Activated T-cell treated with anti-CD3 and anti-CD28 coated beads, Interleukin-2, amount 50 U/mL, for 24 hours (primary cell): ENCODE data around the gene TGM1.
"Not testable (repeated sequence)": the region's sequence is repeated elsewhere in the genome, so short reads cannot be mapped to it uniquely, and the experiment has no call there.

Experiments used
- DNase-seq: peaks from one replicate; pipeline ENCODE4 v3.0.0-alpha.2; 2020
- H3K27ac Mint-ChIP-seq: 2 replicates; pipeline ENCODE4 v1.8.0; 2020; ENCODE audit warnings: mild to moderate bottlenecking, mixed read lengths
- H3K27me3 Mint-ChIP-seq: 2 replicates; pipeline ENCODE4 v1.8.0; 2020; ENCODE audit warnings: mixed read lengths
- H3K36me3 Mint-ChIP-seq: 2 replicates; pipeline ENCODE4 v1.8.0; 2020; ENCODE audit warnings: low read depth, mixed read lengths
- H3K4me1 Mint-ChIP-seq: 2 replicates; pipeline ENCODE4 v1.8.0; 2020; ENCODE audit warnings: low read depth, mixed read lengths
- H3K4me3 Mint-ChIP-seq: 2 replicates; pipeline ENCODE4 v1.8.0; 2020; ENCODE audit warnings: mild to moderate bottlenecking, moderate library complexity, mixed read lengths
- H3K9me3 Mint-ChIP-seq: 2 replicates; pipeline ENCODE4 v1.8.0; 2020; ENCODE audit warnings: mixed read lengths

The TGM1 gene

DNA sequence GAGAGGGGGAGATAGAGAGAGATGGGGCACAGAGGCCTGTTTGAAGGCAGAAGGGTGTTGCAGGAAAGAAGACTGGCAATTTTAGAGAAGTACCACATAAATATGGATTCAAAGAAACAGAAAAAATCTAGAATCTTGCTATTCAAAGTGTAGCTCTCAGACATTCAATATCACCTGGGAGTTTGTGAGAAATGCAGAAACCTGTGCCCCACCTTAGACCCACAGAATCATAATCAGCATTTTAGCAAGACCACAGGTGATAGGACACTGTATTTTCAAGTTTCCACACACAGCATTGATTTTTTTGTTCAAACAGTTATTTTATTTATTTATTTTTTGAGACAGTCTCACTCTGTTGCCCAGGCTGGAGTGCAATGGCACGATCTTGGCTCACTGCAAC, 34.1 kb downstream of the TGM1 start:
- Mint-ChIP-seq H3K9me3 (no peaks in the 10 kb centered on the region), H3K36me3 (peaks cover 74% of the 10 kb centered on the region), H3K4me1 (peaks cover 53% of the 10 kb centered on the region), H3K27ac (peak overlapping the region; percentile 66), H3K4me3 (no peak overlapping the region), H3K27me3 (no peaks in the 10 kb centered on the region)
- no peak for DNase-seq

GRCh38 chr14:24226473-24226872, 36.5 kb downstream of the TGM1 start:
- H3K27me3 Mint-ChIP-seq = no peaks in the 10 kb centered on the region
- no peak overlapping the region for H3K27ac Mint-ChIP-seq
- no peak for DNase-seq
- peaks cover 43% of the 10 kb centered on the region for H3K4me1 Mint-ChIP-seq
- H3K4me3 Mint-ChIP-seq = no peak overlapping the region
- no peaks in the 10 kb centered on the region for H3K9me3 Mint-ChIP-seq
- H3K36me3 Mint-ChIP-seq = peaks cover 54% of the 10 kb centered on the region

GRCh38 chr14:24224618-24225071, 38.3 kb downstream of the TGM1 start:
- H3K27me3 Mint-ChIP-seq = no peaks in the 10 kb centered on the region
- peaks cover 51% of the 10 kb centered on the region for H3K36me3 Mint-ChIP-seq
- H3K4me3 Mint-ChIP-seq = no peak overlapping the region
- H3K9me3 Mint-ChIP-seq = no peaks in the 10 kb centered on the region
- peaks cover 34% of the 10 kb centered on the region for H3K4me1 Mint-ChIP-seq
- no peak for DNase-seq
- peak overlapping the region; percentile 66 for H3K27ac Mint-ChIP-seq

DNA sequence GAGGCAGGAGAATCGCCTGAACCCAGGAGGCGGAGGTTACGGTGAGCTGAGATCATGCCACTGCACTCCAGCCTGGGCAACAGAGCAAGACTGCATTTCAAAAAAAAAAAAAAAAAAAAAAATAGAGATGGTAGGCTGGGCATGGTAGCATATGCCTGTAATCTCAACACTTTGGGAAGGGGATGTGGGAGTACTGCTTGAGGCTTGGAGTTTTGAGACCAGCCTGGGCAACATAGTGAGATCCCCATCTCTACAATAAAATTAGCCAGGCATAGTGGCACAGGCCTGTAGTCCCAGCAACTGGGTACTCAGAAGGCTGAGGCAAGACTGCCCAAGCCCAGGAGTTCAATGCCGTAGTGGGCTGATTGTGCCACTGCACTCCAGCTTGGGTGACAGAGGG, 40.0 kb downstream of the TGM1 start:
- H3K4me3 Mint-ChIP-seq, DNase-seq, H3K27me3 Mint-ChIP-seq, H3K27ac Mint-ChIP-seq, H3K9me3 Mint-ChIP-seq: not testable (repeated sequence)
- H3K36me3 Mint-ChIP-seq = peaks cover 45% of the 10 kb centered on the region
- peaks cover 27% of the 10 kb centered on the region for H3K4me1 Mint-ChIP-seq

DNA sequence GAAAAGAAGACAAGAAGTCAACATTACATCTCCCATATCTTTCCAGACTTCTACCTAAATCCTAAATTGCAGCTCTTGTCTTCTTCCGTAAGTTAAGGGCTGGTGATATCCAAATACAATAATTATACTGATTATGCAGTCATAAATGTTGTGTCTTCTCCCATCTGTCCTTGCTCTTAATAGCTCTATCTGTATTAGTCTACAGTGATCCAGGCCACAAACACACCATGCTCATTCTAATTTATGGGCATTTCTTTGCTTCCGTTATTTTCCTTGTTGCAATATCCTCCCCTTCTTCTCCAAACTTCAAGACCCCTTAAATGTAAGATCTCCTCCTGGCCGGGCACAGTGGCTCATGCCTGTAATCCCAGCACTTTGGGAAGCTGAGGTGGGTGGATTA, 43.5 kb downstream of the TGM1 start:
- Mint-ChIP-seq H3K27ac (no peak overlapping the region), H3K4me3 (no peak overlapping the region), H3K36me3 (peaks cover 43% of the 10 kb centered on the region), H3K9me3 (no peaks in the 10 kb centered on the region), H3K27me3 (no peaks in the 10 kb centered on the region), H3K4me1 (peaks cover 23% of the 10 kb centered on the region)
- no peak for DNase-seq

DNA sequence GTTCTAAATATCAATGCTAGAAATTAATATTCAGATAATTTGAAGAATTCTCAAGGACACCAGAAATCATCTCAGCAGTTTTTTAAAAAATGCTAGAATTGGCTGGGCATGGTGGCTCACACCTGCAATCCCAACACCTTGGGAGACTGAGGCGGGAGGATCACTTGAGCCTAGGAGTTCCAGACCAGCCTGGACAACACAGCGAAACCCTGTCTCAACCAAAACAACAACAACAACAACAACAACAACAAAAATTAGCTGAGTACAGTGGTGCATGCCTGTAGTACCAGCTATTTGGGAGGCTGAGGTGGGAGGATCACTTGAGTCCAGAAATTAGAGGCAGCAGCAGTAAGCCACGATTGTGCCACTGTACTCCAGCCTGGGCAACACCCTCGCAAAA, 43.9 kb downstream of the TGM1 start:
- H3K4me3 Mint-ChIP-seq = no peak overlapping the region

DNA sequence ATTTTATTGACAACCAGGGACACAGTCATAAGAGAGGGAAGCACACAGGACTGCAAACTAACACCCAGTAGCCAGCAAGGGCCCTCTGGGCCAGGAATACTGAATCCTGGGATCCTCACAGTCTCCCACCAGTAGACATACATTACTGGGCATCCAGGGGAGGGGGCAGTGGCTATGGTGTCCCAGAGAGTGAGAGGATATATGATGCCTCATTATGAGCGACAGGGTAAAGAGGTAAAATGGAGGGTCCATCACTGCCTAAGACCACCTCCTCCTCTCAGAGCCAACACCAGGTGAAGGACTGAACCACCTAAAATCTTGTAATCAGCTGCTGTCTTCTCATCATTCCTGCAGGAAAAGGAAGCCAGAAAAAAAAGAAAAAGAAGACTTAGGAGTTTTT, 46.1 kb downstream of the TGM1 start:
- H3K9me3 Mint-ChIP-seq, H3K27me3 Mint-ChIP-seq, DNase-seq, H3K4me3 Mint-ChIP-seq: not testable (repeated sequence)
- H3K36me3 Mint-ChIP-seq = peaks cover 64% of the 10 kb centered on the region
- H3K27ac Mint-ChIP-seq = peak overlapping the region; percentile 97
- peaks cover 40% of the 10 kb centered on the region for H3K4me1 Mint-ChIP-seq

More for the DNA sequence above, 43.9 kb downstream of the TGM1 start:
- Mint-ChIP-seq H3K36me3 (peaks cover 44% of the 10 kb centered on the region), H3K9me3 (no peaks in the 10 kb centered on the region), H3K27me3 (no peaks in the 10 kb centered on the region), H3K27ac (no peak overlapping the region), H3K4me1 (peaks cover 25% of the 10 kb centered on the region)
- DNase-seq = no peak

DNA sequence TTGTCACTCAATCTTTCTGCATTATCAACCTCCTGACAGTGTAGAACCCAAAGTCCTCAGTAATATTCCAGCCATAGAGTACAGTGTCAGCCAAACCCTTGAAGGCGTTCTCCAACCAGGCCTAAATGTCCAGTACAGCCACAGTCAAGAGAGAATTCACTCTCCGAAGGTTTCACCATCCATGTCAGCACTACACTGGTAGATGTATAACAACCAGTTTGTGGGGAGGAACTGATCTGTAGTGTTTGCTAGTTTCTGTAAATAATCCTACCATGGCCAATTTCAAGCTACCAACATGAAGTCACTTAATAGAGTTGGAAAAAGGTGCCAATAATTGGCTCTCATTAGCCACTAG, 46.7 kb downstream of the TGM1 start:
- Mint-ChIP-seq H3K27ac (peak overlapping the region; percentile 97), H3K4me3 (peak overlapping the region; percentile 94), H3K36me3 (peaks cover 70% of the 10 kb centered on the region), H3K9me3 (no peaks in the 10 kb centered on the region), H3K27me3 (no peaks in the 10 kb centered on the region), H3K4me1 (peaks cover 45% of the 10 kb centered on the region)
- no peak for DNase-seq

DNA sequence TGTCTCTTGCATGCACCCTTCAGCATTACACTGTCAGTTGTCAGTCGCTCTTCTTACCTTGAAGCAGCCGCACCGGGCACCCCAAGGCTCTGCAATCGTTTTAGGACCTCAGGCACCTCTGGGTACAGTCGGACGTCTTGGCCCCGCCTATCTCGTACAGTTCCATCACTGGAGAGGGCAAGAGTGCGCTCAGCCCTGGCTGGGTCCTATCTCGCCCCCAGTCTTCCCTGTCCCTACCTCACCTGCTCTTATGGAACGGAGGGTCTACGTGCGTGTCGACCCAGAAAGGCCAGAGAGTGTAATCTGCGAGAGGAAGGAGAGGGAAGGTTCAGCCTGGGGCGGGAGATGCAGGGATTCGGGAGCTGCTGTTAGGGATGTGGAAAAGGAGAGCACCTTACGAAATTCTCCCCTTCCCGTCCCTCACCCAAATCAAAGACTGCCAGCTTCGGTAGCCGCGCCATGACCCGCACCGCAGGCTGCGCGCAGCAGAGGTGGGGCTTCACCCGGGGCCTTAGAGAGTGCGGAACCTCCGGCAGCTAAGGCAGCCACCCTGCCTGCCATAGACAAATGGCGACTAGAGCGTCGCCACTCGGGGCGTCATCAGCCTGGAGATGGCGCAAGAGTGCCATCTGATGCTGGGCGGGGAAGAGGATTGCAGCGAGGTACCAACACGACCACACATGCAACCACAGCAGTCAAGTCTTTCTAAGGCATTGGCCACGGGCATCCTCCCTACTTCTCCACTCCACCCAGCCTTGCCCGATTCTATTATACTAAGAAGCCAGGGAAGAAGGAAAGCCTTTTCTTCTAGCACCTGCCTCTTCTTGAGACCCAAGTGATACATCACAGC, 47.3 kb downstream of the TGM1 start, which contains the start of gene MDP1:
MDP1 (minus strand) TSS at position 572 of the 850 bp plus-strand sequence; CDS start at position 461, 111 bp downstream.
- Mint-ChIP-seq H3K27me3 (no peaks in the 10 kb centered on the region), H3K36me3 (peaks cover 74% of the 10 kb centered on the region)

DNA sequence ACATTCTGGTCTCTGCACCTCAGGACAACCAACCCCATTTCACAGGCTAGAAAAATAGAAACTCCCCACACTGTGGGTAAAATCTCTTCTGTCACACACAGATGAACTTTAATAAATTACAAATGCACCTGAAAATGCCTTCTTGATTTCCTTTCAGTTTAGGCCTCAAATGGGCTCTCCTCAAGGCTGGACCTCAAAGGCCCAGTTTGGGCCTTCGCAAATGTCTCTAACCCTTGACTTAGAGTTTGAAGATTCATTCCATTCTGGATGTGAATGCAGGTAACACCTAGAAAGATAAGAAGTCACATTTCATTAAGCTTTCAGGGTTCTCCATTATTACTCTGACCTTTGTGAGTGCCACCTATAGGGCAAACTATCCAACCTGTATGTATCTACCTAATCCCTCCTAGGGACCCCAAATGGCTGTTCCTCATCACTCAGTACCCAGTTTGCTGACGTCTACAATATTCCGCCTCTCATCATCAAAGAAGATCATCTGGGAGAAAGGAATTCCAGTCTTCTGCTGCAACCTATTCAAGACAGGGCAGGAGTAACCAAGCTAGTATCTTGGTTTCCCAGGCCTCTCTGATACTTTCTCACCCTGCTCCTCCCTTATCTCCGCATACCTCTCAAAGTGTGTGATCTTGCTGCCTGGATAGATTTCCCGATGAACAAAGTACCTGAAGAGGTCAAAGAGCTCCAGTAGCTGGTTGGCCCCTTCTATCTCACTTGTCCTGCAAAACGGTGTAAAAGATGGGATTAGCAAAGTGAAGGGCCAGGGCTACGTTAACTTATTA, 48.9 kb downstream of the TGM1 start:
- no peak for DNase-seq
- Mint-ChIP-seq H3K4me3 (peak overlapping the region; percentile 94), H3K27me3 (no peaks in the 10 kb centered on the region), H3K36me3 (peaks cover 86% of the 10 kb centered on the region), H3K27ac (peak overlapping the region; percentile 97), H3K4me1 (peaks cover 65% of the 10 kb centered on the region), H3K9me3 (no peaks in the 10 kb centered on the region)

More for the DNA sequence above, 47.3 kb downstream of the TGM1 start, which contains the start of gene MDP1:
- H3K4me3 Mint-ChIP-seq = peak within 1 kb of the TSS; percentile 94
- peak within 1 kb of the TSS; percentile 97 for H3K27ac Mint-ChIP-seq
- no peaks in the 10 kb centered on the region for H3K9me3 Mint-ChIP-seq
- peak; percentile 87 for DNase-seq
- H3K4me1 Mint-ChIP-seq = peaks cover 51% of the 10 kb centered on the region

DNA sequence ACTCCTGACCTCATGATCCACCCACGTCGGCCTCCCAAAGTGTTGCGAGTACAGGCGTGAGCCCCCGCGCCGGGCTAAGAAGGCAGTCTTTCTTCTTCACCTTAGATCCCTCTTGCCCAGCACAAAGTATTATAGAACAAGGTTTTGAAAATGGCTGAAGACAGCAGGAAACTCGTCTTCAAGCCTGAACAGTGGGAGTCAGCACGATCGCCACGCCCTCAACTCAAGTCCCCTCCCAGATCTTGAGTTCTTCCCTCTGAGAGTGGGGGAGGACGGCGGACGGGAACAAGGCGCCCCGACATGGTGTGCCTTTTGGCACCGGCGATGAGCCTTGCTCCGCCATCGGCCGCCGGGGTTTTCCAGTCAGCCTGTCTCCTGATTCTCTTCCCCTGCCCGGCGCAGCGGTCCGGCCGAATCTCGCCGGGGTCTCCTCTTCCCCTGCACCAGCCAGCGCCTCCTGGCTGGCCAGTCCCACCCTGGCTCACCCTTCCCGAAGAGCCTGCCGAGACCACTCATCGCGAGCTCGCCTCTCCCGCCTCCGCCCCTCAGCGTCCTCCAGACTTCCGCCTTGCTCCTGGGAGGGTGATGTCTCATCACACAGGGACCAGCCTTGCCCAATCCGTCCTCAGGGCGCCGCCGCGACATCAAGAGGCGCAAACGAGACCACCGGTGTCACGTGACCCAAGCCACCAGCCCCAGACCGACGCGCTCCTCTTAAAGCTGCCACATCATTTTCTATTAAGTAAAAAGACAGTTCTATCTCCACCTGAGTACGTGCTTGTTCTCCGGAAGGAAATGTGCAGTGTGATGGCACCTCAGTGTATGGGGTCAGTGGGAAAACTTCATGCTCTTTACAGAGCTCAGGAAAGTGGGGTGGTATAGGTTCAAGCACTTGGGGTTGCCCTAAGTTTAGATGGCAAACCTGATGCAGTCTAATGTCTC, 49.8 kb downstream of the TGM1 start, which contains the start of gene CHMP4A:
CHMP4A (minus strand) TSS at position 565 of the 942 bp plus-strand sequence; CDS start at position 516, 49 bp downstream.
- Mint-ChIP-seq H3K9me3 (no peaks in the 10 kb centered on the region), H3K27me3 (no peaks in the 10 kb centered on the region), H3K36me3 (peaks cover 88% of the 10 kb centered on the region), H3K4me3 (peak within 1 kb of the TSS; percentile 94), H3K27ac (peak within 1 kb of the TSS; percentile 97), H3K4me1 (peaks cover 68% of the 10 kb centered on the region)
- peak; percentile 93 for DNase-seq

DNA sequence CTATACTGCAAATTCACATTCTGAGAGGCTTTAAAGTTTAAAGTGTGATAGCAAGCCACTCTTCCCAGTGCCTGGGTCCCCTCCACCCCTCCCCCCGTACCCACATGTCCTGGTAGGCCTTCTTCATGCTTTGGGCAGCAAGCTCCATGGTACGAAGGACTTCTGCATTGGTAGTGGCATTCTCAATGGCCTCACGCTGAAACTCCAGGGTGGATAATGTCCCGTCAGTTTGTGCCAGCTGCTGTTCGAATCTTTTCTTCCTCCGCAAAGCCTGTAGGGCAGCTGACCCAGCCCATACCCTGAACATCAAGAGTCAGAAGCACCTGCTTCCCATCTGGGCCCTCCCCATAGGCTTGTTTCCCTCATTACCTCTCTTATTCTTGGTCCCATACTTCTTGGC, 51.7 kb downstream of the TGM1 start:
- Mint-ChIP-seq H3K36me3 (peaks cover 89% of the 10 kb centered on the region), H3K9me3 (no peaks in the 10 kb centered on the region), H3K27ac (peak overlapping the region; percentile 97), H3K4me1 (peaks cover 83% of the 10 kb centered on the region), H3K4me3 (peak overlapping the region; percentile 94), H3K27me3 (no peaks in the 10 kb centered on the region)
- DNase-seq = no peak

- H3K9me3 Mint-ChIP-seq = peaks cover 4% of the 10 kb centered on the region
- no peak for DNase-seq
- H3K4me1 Mint-ChIP-seq = peaks cover 66% of the 10 kb centered on the region
- no peak overlapping the region for H3K4me3 Mint-ChIP-seq
- H3K27ac Mint-ChIP-seq = peak overlapping the region; percentile 58
- H3K27me3 Mint-ChIP-seq = no peaks in the 10 kb centered on the region
- H3K36me3 Mint-ChIP-seq = peaks cover 94% of the 10 kb centered on the region
These were observed 55.4 kb downstream of the TGM1 start for GRCh38 chr14:24207625-24208024.

DNA sequence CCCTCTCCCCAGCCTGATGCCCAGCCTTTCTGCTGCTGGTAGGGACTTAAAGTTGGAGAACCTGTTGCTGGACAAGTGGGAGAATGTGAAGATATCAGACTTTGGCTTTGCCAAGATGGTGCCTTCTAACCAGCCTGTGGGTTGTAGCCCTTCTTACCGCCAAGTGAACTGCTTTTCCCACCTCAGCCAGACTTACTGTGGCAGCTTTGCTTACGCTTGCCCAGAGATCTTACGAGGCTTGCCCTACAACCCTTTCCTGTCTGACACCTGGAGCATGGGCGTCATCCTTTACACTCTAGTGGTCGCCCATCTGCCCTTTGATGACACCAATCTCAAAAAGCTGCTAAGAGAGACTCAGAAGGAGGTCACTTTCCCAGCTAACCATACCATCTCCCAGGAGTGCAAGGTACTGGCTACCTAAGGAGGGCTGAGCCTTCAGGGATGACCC, 55.8 kb downstream of the TGM1 start:
- H3K4me1 Mint-ChIP-seq = peaks cover 62% of the 10 kb centered on the region
- peak overlapping the region; percentile 58 for H3K27ac Mint-ChIP-seq
- no peaks in the 10 kb centered on the region for H3K27me3 Mint-ChIP-seq
- peaks cover 7% of the 10 kb centered on the region for H3K9me3 Mint-ChIP-seq
- no peak overlapping the region for H3K4me3 Mint-ChIP-seq
- H3K36me3 Mint-ChIP-seq = peaks cover 95% of the 10 kb centered on the region
- DNase-seq = peak; percentile 25
